KMS-11 (cell line): ENCODE data around the gene MCTP2.

Source experiments
- H2AFZ ChIP-seq: fragments of 200-600 bp; sonication (generic); 2 replicates; pipeline ENCODE4 v1.6.1; 2016; ENCODE audit warnings: antibody characterized with exemption, mixed run types, low read depth
- H3K27ac ChIP-seq: fragments of 200-600 bp; sonication (generic); 2 replicates; pipeline ENCODE4 v1.6.1; 2016; ENCODE audit warnings: mild to moderate bottlenecking, mixed run types
- H3K27me3 ChIP-seq: fragments of 200-600 bp; sonication (generic); 2 replicates; pipeline ENCODE4 v1.6.1; 2017; ENCODE audit warnings: mild to moderate bottlenecking, low read depth, mixed run types, moderate library complexity; ENCODE audit not compliant: insufficient read depth
- H3K36me3 ChIP-seq: fragments of 200-600 bp; sonication (generic); 2 replicates; pipeline ENCODE4 v1.6.1; 2017; ENCODE audit warnings: mild to moderate bottlenecking, mixed run types; ENCODE audit not compliant: insufficient read depth
- H3K4me1 ChIP-seq: fragments of 200-600 bp; sonication (generic); 2 replicates; pipeline ENCODE4 v1.6.1; 2016; ENCODE audit warnings: mild to moderate bottlenecking, low read depth, mixed run types; ENCODE audit not compliant: poor library complexity, severe bottlenecking
- H3K4me2 ChIP-seq: fragments of 200-600 bp; sonication (generic); 2 replicates; pipeline ENCODE4 v1.7.0; 2016; ENCODE audit warnings: mild to moderate bottlenecking, mixed run types
- H3K4me3 ChIP-seq: fragments of 200-600 bp; sonication (generic); IDR thresholded peaks from 2 replicates; pipeline ENCODE4 v1.6.1; 2017; ENCODE audit warnings: low read depth, low read length, mixed read lengths; ENCODE audit not compliant: insufficient read depth
- H3K79me2 ChIP-seq: fragments of 200-600 bp; sonication (generic); 2 replicates; pipeline ENCODE4 v1.6.1; 2016; ENCODE audit warnings: low read depth, mixed run types; ENCODE audit not compliant: insufficient read depth
- H3K9ac ChIP-seq: fragments of 200-600 bp; sonication (generic); 2 replicates; pipeline ENCODE4 v1.6.1; 2016; ENCODE audit warnings: mild to moderate bottlenecking, mixed run types
- H4K20me1 ChIP-seq: fragments of 200-600 bp; sonication (generic); 2 replicates; pipeline ENCODE4 v1.6.1; 2016; ENCODE audit warnings: mild to moderate bottlenecking, mixed run types; ENCODE audit not compliant: insufficient read depth
- CTCF ChIP-seq: fragments of 200-600 bp; sonication (generic); conservative IDR thresholded peaks from 2 replicates; pipeline ENCODE4 v1.6.1; 2017; ENCODE audit warnings: low read depth, mild to moderate bottlenecking, antibody characterized with exemption, low read length, moderate library complexity, mixed read lengths

Gene MCTP2

DNA sequence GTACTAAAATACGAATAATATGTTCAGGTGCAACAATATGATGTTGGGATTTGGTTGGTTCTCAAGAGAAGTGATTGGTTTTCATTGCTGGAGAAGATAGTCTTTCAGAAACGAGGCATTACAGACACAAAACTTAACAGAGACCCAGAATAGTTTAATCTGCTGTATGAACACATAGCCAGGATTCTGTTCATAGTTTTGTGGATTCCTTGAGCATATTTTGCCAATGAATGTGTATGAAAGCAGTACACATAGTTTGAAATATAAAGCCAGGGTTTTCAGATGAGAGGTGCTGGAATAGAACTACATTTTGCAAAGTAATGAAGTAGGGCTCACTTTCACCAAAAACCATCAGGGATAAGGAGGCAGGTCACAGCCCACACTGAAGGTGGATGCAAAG, 5.7 kb upstream of the MCTP2 start:
- Histone ChIP-seq H3K79me2 (no peaks in the 10 kb centered on the region), H4K20me1 (no peaks in the 10 kb centered on the region), H3K4me1 (peaks cover 18% of the 10 kb centered on the region), H3K36me3 (no peaks in the 10 kb centered on the region), H3K27ac (no peak overlapping the region), H3K4me2 (no peak overlapping the region), H2AFZ (no peak overlapping the region), H3K4me3 (no peak overlapping the region), H3K9ac (no peak overlapping the region), H3K27me3 (peaks cover 5% of the 10 kb centered on the region; the same call in 1 of the 2 replicates)
- no peak for TF ChIP-seq CTCF

DNA sequence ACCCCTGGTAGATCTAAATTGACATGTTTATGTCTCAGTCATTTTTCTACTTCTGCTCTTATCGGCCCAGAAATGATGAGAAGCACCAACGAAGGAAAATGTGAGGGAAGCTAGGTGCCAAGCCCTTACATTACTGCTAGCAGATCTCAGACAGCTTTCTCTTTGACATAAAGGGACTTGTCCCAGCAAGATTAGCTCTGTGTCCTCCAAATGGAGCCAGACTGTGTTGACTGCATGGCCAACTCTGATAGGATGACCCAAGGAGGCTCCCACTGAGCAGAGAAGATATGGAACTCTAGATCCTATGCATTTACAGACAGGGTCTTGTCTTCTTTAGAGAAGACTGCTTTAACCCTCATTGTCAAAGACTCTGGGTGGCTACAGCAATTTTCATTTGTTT, 2.8 kb upstream of the MCTP2 start:
- H3K4me3 ChIP-seq: no peak overlapping the region
- H4K20me1 ChIP-seq: no peaks in the 10 kb centered on the region
- no peaks in the 10 kb centered on the region for H3K36me3 ChIP-seq
- H2AFZ ChIP-seq: no peak overlapping the region
- H3K27me3 ChIP-seq: peaks cover 5% of the 10 kb centered on the region; the same call in 1 of the 2 replicates
- H3K27ac ChIP-seq: no peak overlapping the region
- H3K4me1 ChIP-seq: peaks cover 19% of the 10 kb centered on the region
- no peaks in the 10 kb centered on the region for H3K79me2 ChIP-seq
- H3K9ac ChIP-seq: no peak overlapping the region
- no peak overlapping the region; the same call in 1 of the 2 replicates for H3K4me2 ChIP-seq
- TF ChIP-seq CTCF: no peak

- Histone ChIP-seq H2AFZ (no peak overlapping the region), H3K79me2 (no peaks in the 10 kb centered on the region), H3K4me2 (peak overlapping the region; percentile 98), H4K20me1 (no peaks in the 10 kb centered on the region), H3K4me1 (peaks cover 19% of the 10 kb centered on the region), H3K4me3 (no peak overlapping the region), H3K9ac (no peak overlapping the region), H3K27me3 (peaks cover 5% of the 10 kb centered on the region; the same call in 1 of the 2 replicates), H3K27ac (no peak overlapping the region), H3K36me3 (no peaks in the 10 kb centered on the region)
- no peak for TF ChIP-seq CTCF
Measured at GRCh38 chr15:94229591-94230369, 1.6 kb upstream of the MCTP2 start.

DNA sequence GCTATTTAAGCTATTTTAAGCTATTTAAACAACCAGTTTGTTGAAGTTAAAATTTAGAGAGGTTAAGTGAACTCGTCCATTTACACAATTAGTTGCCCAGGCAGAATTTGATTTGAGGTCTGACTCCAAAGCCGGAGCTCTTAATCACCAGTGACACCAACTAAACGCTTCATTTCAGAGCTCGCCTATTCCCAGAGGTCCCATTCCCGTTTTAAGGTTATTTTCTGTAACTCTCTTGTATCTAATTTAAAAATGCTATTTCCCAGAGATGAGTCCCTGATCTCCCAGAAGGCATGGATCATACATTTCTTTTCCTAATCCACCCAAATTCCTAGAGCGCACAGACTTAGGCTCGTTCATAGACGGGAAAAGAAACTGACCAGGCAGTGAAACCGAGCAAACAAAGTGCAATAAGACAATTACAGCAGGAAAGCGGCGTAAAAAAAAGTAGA, 904 bp upstream of the MCTP2 start:
- H3K4me3 ChIP-seq: no peak overlapping the region
- no peak for TF ChIP-seq CTCF
- no peak overlapping the region for H3K27ac ChIP-seq
- peak overlapping the region; percentile 98 for H3K4me2 ChIP-seq
- peaks cover 5% of the 10 kb centered on the region; the same call in 1 of the 2 replicates for H3K27me3 ChIP-seq
- H3K36me3 ChIP-seq: no peaks in the 10 kb centered on the region
- H3K79me2 ChIP-seq: no peaks in the 10 kb centered on the region
- H3K9ac ChIP-seq: peak overlapping the region; percentile 14; the same call in 1 of the 2 replicates
- peak overlapping the region; percentile 72 for H2AFZ ChIP-seq
- no peaks in the 10 kb centered on the region for H4K20me1 ChIP-seq
- peaks cover 19% of the 10 kb centered on the region for H3K4me1 ChIP-seq
